Neural crest cell (in vitro differentiated cells): ENCODE measurements around the gene CNTROB. TPM values are rescaled to one million over a fixed set of nuclear protein-coding genes. Genes with fewer than 3 reads are reported as not detected.

Experiments used
- DNase-seq: peaks from one replicate; pipeline ENCODE4 v3.0.0; 2021; ENCODE audit warnings: low read depth, mixed read lengths, low spot score
- H3K27ac Mint-ChIP-seq: one replicate; pipeline ENCODE4 v1.8.0; 2021; ENCODE audit warnings: mild to moderate bottlenecking, mixed read lengths; ENCODE audit not compliant: unreplicated experiment
- H3K27me3 Mint-ChIP-seq: 2 replicates; pipeline ENCODE4 v1.8.0; 2021; ENCODE audit warnings: low read depth, mild to moderate bottlenecking, mixed read lengths
- H3K36me3 Mint-ChIP-seq: 2 replicates; pipeline ENCODE4 v1.8.0; 2021; ENCODE audit warnings: low read depth, mild to moderate bottlenecking, mixed read lengths
- H3K4me1 Mint-ChIP-seq: 2 replicates; pipeline ENCODE4 v1.8.0; 2021; ENCODE audit warnings: mixed read lengths
- H3K4me3 Mint-ChIP-seq: one replicate; pipeline ENCODE4 v1.8.0; 2021; ENCODE audit warnings: mild to moderate bottlenecking, mixed read lengths
- H3K9me3 Mint-ChIP-seq: 2 replicates; pipeline ENCODE4 v1.8.0; 2021; ENCODE audit warnings: mixed read lengths
- total RNA-seq: library from RNA; stranded (reverse); gene quantifications from 2 replicates; pipeline ENCODE4 v1.2.1, GENCODE V29; 2021
- TF ChIP-seq, protein P1 (sequence below): fragments of 200-600 bp; sonication (generic); conservative IDR thresholded peaks from 2 replicates; pipeline ENCODE4 v1.5.0; 2021; ENCODE audit warnings: antibody characterized with exemption, mild to moderate bottlenecking

Gene CNTROB
- total RNA-seq, 1 donor from 2014 or later = 58.3 TPM

DNA sequence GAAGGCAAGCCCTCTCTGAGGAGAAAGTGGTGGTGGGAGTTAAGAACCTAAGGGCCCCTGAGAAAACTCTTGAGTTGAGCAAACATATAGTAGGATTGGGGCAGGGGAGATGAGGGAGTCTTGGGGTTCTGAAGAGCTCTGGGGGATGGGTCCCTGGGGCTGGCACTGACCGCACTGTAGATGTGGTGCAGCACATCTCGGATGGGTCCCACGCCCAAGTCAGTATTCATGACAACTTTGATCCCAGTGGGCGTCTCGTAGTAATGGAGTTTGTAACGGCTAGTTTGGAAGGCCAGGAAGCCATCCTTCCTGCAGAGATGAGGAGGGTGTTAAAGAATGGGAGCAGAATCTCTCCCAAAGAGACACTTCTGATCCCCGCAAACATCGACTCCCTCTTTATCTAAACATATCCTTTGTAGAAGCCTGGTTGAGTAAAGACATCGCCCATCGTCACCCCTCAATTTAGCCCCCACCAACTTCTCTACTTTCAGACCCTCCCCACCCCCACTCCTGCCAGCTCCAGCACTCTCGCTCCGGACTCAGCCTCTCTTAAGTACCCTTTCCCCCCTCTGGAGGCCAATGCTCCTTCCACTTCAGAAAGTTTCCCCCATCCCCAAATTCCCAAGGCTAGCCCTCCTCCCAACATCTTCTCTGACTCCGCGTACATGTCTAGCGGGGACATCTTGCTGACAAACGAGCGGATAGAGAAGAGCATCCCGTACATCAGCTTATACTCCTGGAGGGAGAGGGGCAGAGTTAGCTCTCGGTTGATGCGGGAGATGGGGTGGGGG, 970 bp upstream of the CNTROB start:
- no peak overlapping the region for H3K27ac Mint-ChIP-seq
- H3K36me3 Mint-ChIP-seq = peaks cover 3% of the 10 kb centered on the region
- H3K4me3 Mint-ChIP-seq = peak overlapping the region; percentile 99
- TF ChIP-seq, protein P1, sequence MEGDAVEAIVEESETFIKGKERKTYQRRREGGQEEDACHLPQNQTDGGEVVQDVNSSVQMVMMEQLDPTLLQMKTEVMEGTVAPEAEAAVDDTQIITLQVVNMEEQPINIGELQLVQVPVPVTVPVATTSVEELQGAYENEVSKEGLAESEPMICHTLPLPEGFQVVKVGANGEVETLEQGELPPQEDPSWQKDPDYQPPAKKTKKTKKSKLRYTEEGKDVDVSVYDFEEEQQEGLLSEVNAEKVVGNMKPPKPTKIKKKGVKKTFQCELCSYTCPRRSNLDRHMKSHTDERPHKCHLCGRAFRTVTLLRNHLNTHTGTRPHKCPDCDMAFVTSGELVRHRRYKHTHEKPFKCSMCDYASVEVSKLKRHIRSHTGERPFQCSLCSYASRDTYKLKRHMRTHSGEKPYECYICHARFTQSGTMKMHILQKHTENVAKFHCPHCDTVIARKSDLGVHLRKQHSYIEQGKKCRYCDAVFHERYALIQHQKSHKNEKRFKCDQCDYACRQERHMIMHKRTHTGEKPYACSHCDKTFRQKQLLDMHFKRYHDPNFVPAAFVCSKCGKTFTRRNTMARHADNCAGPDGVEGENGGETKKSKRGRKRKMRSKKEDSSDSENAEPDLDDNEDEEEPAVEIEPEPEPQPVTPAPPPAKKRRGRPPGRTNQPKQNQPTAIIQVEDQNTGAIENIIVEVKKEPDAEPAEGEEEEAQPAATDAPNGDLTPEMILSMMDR = no peak
- H3K4me1 Mint-ChIP-seq = peaks cover 50% of the 10 kb centered on the region
- no peaks in the 10 kb centered on the region for H3K9me3 Mint-ChIP-seq
- H3K27me3 Mint-ChIP-seq = peaks cover 11% of the 10 kb centered on the region
- no peak for DNase-seq

DNA sequence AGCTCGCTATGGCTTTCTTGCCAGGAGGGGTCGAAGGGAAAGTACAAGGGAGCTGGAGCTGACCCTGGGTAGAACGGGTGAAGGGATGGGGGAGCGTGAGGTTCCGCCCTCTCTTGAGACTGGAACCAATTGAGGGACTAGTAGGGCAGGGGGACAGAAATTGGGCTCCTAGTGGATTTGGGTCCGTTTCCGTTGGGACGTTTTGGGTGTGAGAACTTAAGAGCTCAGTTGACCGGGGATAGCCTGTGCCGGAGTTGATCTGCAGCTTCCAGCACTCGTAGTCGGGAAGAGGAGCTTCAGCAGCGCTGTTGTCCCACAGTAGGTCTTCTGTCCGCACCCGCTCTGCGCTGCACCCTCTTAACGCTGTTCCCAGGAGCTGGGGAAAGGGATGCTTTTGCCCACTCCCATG, 481 bp downstream of the CNTROB start:
- peak overlapping the region; percentile 99 for H3K4me3 Mint-ChIP-seq

DNA sequence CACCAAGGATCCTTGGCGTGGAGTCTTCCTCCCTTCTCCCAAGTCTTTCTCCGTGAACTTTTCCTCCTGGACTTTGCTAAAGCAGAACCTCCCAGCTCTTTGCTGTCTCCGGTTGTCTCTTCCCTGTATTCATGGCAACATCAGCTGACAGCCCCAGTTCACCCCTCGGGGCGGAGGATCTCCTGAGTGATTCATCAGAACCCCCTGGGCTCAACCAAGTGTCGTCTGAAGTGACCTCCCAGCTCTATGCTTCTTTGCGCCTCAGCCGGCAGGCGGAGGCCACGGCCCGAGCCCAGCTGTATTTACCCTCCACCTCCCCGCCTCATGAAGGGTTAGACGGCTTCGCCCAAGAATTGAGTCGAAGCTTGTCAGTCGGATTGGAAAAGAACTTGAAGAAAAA, 943 bp downstream of the CNTROB start:
- Mint-ChIP-seq H3K9me3 (no peaks in the 10 kb centered on the region), H3K27me3 (peaks cover 7% of the 10 kb centered on the region), H3K4me1 (peaks cover 50% of the 10 kb centered on the region), H3K27ac (peak overlapping the region; percentile 99), H3K36me3 (peaks cover 5% of the 10 kb centered on the region), H3K4me3 (peak overlapping the region; percentile 99)
- DNase-seq = peak; percentile 30
- TF ChIP-seq, protein P1 = peak; percentile 27

More for the DNA sequence above, 481 bp downstream of the CNTROB start:
- Mint-ChIP-seq H3K27ac (peak overlapping the region; percentile 99), H3K4me1 (peaks cover 50% of the 10 kb centered on the region), H3K27me3 (peaks cover 9% of the 10 kb centered on the region), H3K36me3 (peaks cover 5% of the 10 kb centered on the region), H3K9me3 (no peaks in the 10 kb centered on the region)
- TF ChIP-seq, protein P1 = no peak
- DNase-seq = no peak

DNA sequence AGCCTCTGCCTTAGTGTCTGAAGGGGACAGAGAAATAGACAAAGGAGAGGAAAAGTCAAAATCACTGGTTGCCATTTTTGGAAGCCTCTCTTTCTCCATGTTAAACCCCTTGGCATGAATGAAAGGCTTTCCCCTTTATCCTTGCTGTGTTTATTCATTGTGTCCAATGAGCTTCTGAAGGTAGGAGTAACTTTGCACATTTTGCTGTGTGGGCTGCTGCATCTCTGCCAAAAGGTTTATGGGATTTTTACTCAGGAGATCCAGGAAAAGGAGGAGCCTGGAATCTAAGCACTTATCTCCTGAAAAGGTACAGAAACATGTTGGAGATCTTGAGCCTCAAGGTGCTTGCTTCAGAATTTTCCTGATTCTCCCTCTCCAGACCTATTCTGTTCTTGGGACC, 3.9 kb downstream of the CNTROB start:
- no peak for DNase-seq
- peak overlapping the region; percentile 50 for H3K4me3 Mint-ChIP-seq
- no peaks in the 10 kb centered on the region for H3K9me3 Mint-ChIP-seq
- H3K27ac Mint-ChIP-seq = no peak overlapping the region
- H3K27me3 Mint-ChIP-seq = no peaks in the 10 kb centered on the region
- peaks cover 10% of the 10 kb centered on the region for H3K36me3 Mint-ChIP-seq
- H3K4me1 Mint-ChIP-seq = peaks cover 38% of the 10 kb centered on the region
- TF ChIP-seq, protein P1 = no peak

DNA sequence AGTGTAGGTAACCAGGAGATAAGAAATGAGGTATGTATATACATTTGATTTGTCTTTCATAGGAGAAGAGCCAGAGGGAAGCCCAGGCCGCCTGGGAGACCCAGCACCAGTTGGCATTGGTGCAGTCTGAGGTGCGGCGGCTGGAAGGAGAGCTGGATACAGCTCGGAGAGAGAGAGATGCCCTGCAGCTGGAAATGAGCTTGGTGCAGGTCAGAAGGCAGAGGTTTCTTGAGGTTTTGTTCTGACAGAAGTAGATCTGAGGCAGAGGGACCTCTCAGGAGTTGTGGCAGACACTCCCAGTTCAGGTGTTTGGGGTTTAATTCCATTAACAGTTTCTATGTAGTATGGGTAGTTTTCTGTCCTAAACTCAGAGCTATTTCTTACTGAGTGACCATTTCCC, 8.0 kb downstream of the CNTROB start:
- H3K36me3 Mint-ChIP-seq = peaks cover 10% of the 10 kb centered on the region
- H3K27me3 Mint-ChIP-seq = no peaks in the 10 kb centered on the region
- H3K27ac Mint-ChIP-seq = no peak overlapping the region
- H3K4me1 Mint-ChIP-seq = peaks cover 5% of the 10 kb centered on the region
- TF ChIP-seq, protein P1 = no peak
- no peak for DNase-seq
- H3K9me3 Mint-ChIP-seq = no peaks in the 10 kb centered on the region
- H3K4me3 Mint-ChIP-seq = no peak overlapping the region
